AG10803 (cell line): ENCODE data around the gene HLA-DPB1.

Source experiments
- DNase-seq: peaks from one replicate; pipeline ENCODE4 v3.0.0; 2010; ENCODE audit warnings: low read depth
- H3K4me3 ChIP-seq: 2 replicates; pipeline ENCODE4 v1.5.1; 2011; ENCODE audit warnings: mild to moderate bottlenecking, low read length, control low read depth
- CTCF ChIP-seq: conservative IDR thresholded peaks from 2 replicates; pipeline ENCODE4 v1.5.1; 2011; ENCODE audit warnings: mild to moderate bottlenecking, low read length, control low read depth, inconsistent platforms

Gene HLA-DPB1

GRCh38 chr6:33123732-33124524 lies 48.1 kb downstream of the HLA-DPB1 start:
- DNase-seq = peak; percentile 11
- no peak overlapping the region for H3K4me3 ChIP-seq
- TF ChIP-seq CTCF = peak; percentile 41

- no peak overlapping the region for H3K4me3 ChIP-seq
- DNase-seq = no peak
- no peak for TF ChIP-seq CTCF
Observed at GRCh38 chr6:33124525-33124901, 48.7 kb downstream of the HLA-DPB1 start.

GRCh38 chr6:33124947-33125346 lies 49.2 kb downstream of the HLA-DPB1 start:
- TF ChIP-seq CTCF = no peak
- no peak for DNase-seq
- H3K4me3 ChIP-seq = no peak overlapping the region

GRCh38 chr6:33126101-33126714 lies 50.4 kb downstream of the HLA-DPB1 start:
- peak; percentile 61 for TF ChIP-seq CTCF
- H3K4me3 ChIP-seq = no peak overlapping the region
- peak; percentile 25 for DNase-seq

GRCh38 chr6:33128318-33128717 lies 52.5 kb downstream of the HLA-DPB1 start:
- no peak for TF ChIP-seq CTCF
- no peak for DNase-seq
- H3K4me3 ChIP-seq = no peak overlapping the region

- no peak for TF ChIP-seq CTCF
- DNase-seq = peak; percentile 17
- no peak overlapping the region for H3K4me3 ChIP-seq
Observed at GRCh38 chr6:33132081-33132524, 56.3 kb downstream of the HLA-DPB1 start.
